Neuronal stem cell (in vitro differentiated cells): ENCODE data around the gene RNF144A.

Source experiments
- DNase-seq: peaks from one replicate; pipeline ENCODE4 v3.0.0-alpha.2; 2013; ENCODE audit warnings: low spot score
- H2AFZ ChIP-seq: one replicate; pipeline ENCODE4 v1.6.1; 2013; ENCODE audit warnings: mild to moderate bottlenecking, low read length, inconsistent platforms
- H2AK5ac ChIP-seq: 2 replicates; pipeline ENCODE4 v1.6.1; 2013; ENCODE audit warnings: low read depth, mild to moderate bottlenecking, inconsistent platforms, low read length, moderate library complexity, mixed read lengths
- H2BK120ac ChIP-seq: 2 replicates; pipeline ENCODE4 v1.6.1; 2013; ENCODE audit warnings: low read depth, mild to moderate bottlenecking, inconsistent platforms, low read length, moderate library complexity, mixed read lengths
- H2BK12ac ChIP-seq: one replicate; pipeline ENCODE4 v1.6.1; 2013; ENCODE audit warnings: low read length, inconsistent platforms
- H2BK15ac ChIP-seq: 2 replicates; pipeline ENCODE4 v1.6.1; 2013; ENCODE audit warnings: mild to moderate bottlenecking, low read length, inconsistent platforms, mixed read lengths
- H2BK5ac ChIP-seq: one replicate; pipeline ENCODE4 v1.6.1; 2013; ENCODE audit warnings: inconsistent platforms, mild to moderate bottlenecking, low read length, moderate library complexity
- H3K14ac ChIP-seq: one replicate; pipeline ENCODE4 v1.6.1; 2013; ENCODE audit warnings: low read length, inconsistent platforms
- H3K18ac ChIP-seq: 2 replicates; pipeline ENCODE4 v1.6.1; 2013; ENCODE audit warnings: low read length, inconsistent platforms
- H3K23ac ChIP-seq: 2 replicates; pipeline ENCODE4 v1.6.1; 2013; ENCODE audit warnings: low read depth, mild to moderate bottlenecking, mixed read lengths, low read length, inconsistent platforms; ENCODE audit not compliant: poor library complexity
- H3K27ac ChIP-seq: replicated peaks from 3 replicates; pipeline ENCODE4 v1.5.1; 2013; ENCODE audit warnings: low read length, inconsistent platforms
- H3K27me3 ChIP-seq, 3 experiments: 2 replicates each; pipeline ENCODE4 v1.6.1; 2013; ENCODE audit warnings: low read length in 3 of 3, mild to moderate bottlenecking in 2 of 3, inconsistent platforms in 1 of 3, low read depth in 1 of 3, mixed read lengths in 1 of 3, moderate library complexity in 1 of 3; ENCODE audit not compliant: control insufficient read depth in 3 of 3, insufficient read depth in 3 of 3
- H3K36me3 ChIP-seq, 2 donors: replicated peaks in 1 of 2; 2 replicates each; pipeline ENCODE4 v1.6.1; 2013; ENCODE audit warnings: low read length in 2 of 2; ENCODE audit not compliant: control insufficient read depth in 2 of 2, insufficient read depth in 2 of 2
- H3K4ac ChIP-seq: 2 replicates; pipeline ENCODE4 v1.6.1; 2013; ENCODE audit warnings: inconsistent platforms, mild to moderate bottlenecking, low read length, moderate library complexity
- H3K4me1 ChIP-seq, 2 donors: 1 replicate in 1 of 2; 2 replicates in 1 of 2; pipeline ENCODE4 v1.6.1; 2013; ENCODE audit warnings: low read length in 2 of 2, low read depth in 1 of 2; ENCODE audit not compliant: control insufficient read depth in 2 of 2, insufficient read depth in 1 of 2
- H3K4me2 ChIP-seq: one replicate; pipeline ENCODE4 v1.6.1; 2013; ENCODE audit warnings: mild to moderate bottlenecking, low read length, inconsistent platforms; ENCODE audit not compliant: insufficient read depth, poor library complexity, severe bottlenecking
- H3K4me3 ChIP-seq, 2 donors: 2 replicates each; pipeline ENCODE4 v1.5.1; 2013; ENCODE audit warnings: low read length in 2 of 2, mild to moderate bottlenecking in 2 of 2, inconsistent platforms in 1 of 2, moderate library complexity in 1 of 2
- H3K79me1 ChIP-seq: one replicate; pipeline ENCODE4 v1.6.1; 2013; ENCODE audit warnings: low read depth, mild to moderate bottlenecking, inconsistent platforms, low read length, moderate library complexity
- H3K9ac ChIP-seq: one replicate; pipeline ENCODE4 v1.6.1; 2013; ENCODE audit warnings: mild to moderate bottlenecking, low read depth, low read length, inconsistent platforms; ENCODE audit not compliant: poor library complexity
- H3K9me3 ChIP-seq, 2 donors: replicated peaks in 1 of 2; 2 replicates each; pipeline versions ENCODE3 to v1.6.1; 2013; ENCODE audit warnings: low read length in 2 of 2, mild to moderate bottlenecking in 2 of 2, inconsistent platforms in 1 of 2, low read depth in 1 of 2, mixed read lengths in 1 of 2, moderate library complexity in 1 of 2; ENCODE audit not compliant: control insufficient read depth in 2 of 2, insufficient read depth in 1 of 2
- H4K8ac ChIP-seq: one replicate; pipeline ENCODE4 v1.6.1; 2013; ENCODE audit warnings: low read depth, mild to moderate bottlenecking, inconsistent platforms, low read length, moderate library complexity
- H4K91ac ChIP-seq: one replicate; pipeline ENCODE4 v1.6.1; 2013; ENCODE audit warnings: low read length, low read depth, mild to moderate bottlenecking, inconsistent platforms; ENCODE audit not compliant: poor library complexity
- WGBS, 2 donors: extraction: QIAGEN DNeasy Blood & Tissue Kit; methylation state at CpG; one replicate each; pipeline ENCODE4 v1.1.7; 2013; ENCODE audit warnings: missing lambda C conversion rate in 2 of 2, mixed read lengths in 1 of 2; ENCODE audit not compliant: insufficient read length in 2 of 2, insufficient replicate concordance in 1 of 2; ENCODE audit errors: extremely low coverage in 2 of 2; 5-methylcytosine and 5-hydroxymethylcytosine counted together

The RNF144A gene

GRCh38 chr2:6885968-6886367 is 31.2 kb upstream of the RNF144A start:
- Histone ChIP-seq H3K36me3 (no peaks in the 10 kb centered on the region), H3K23ac (no peak overlapping the region), H4K91ac (no peak overlapping the region), H3K27me3 (peaks cover 0 to 8% (median 0%) of the 10 kb centered on the region in 3 experiments), H2BK5ac (no peak overlapping the region), H2AFZ (no peak overlapping the region), H3K27ac (no peak overlapping the region), H3K4ac (no peak overlapping the region), H2BK12ac (no peak overlapping the region), H3K4me3 (no peak overlapping the region), H3K9ac (no peak overlapping the region), H4K8ac (no peak overlapping the region), H2BK120ac (no peak overlapping the region), H3K4me1 (peaks cover 0 to 2% of the 10 kb centered on the region in 2 donors), H3K9me3 (peaks cover 0 to 3% of the 10 kb centered on the region in 2 donors), H3K4me2 (no peak overlapping the region), H3K79me1 (no peaks in the 10 kb centered on the region), H3K14ac (no peak overlapping the region), H2AK5ac (no peak overlapping the region), H3K18ac (no peak overlapping the region), H2BK15ac (no peak overlapping the region)
- DNase-seq: no peak
- WGBS, 2 donors: no CpG with 5 or more reads among the region's 3 CpGs

GRCh38 chr2:6887751-6888192 is 29.4 kb upstream of the RNF144A start:
- Histone ChIP-seq H3K27me3 (peaks cover 0 to 8% (median 0%) of the 10 kb centered on the region in 3 experiments), H4K8ac (no peak overlapping the region), H3K36me3 (no peaks in the 10 kb centered on the region), H2BK15ac (no peak overlapping the region), H3K14ac (no peak overlapping the region), H3K4me3 (no peak overlapping the region), H3K4me1 (peaks cover 0 to 2% of the 10 kb centered on the region in 2 donors), H2BK12ac (no peak overlapping the region), H2BK5ac (no peak overlapping the region), H3K4me2 (no peak overlapping the region), H3K27ac (no peak overlapping the region), H4K91ac (no peak overlapping the region), H3K9me3 (no peaks in the 10 kb centered on the region), H3K23ac (no peak overlapping the region), H3K9ac (no peak overlapping the region), H2AFZ (no peak overlapping the region), H3K18ac (no peak overlapping the region), H3K79me1 (no peaks in the 10 kb centered on the region), H2BK120ac (no peak overlapping the region), H3K4ac (no peak overlapping the region), H2AK5ac (no peak overlapping the region)
- DNase-seq: no peak
- no CpG with 5 or more reads among the region's 3 CpGs for WGBS, 2 donors

- H3K9ac ChIP-seq: no peak overlapping the region
- no peak overlapping the region for H2AK5ac ChIP-seq
- H2BK120ac ChIP-seq: no peak overlapping the region
- no peak overlapping the region for H3K27ac ChIP-seq
- no peak overlapping the region for H3K4me3 ChIP-seq
- no peak overlapping the region for H4K91ac ChIP-seq
- peaks cover 0 to 8% (median 0%) of the 10 kb centered on the region in 3 experiments for H3K27me3 ChIP-seq
- peaks cover 0 to 2% of the 10 kb centered on the region in 2 donors for H3K4me1 ChIP-seq
- no peak overlapping the region for H3K23ac ChIP-seq
- H3K18ac ChIP-seq: no peak overlapping the region
- no peak overlapping the region for H2BK15ac ChIP-seq
- no peak overlapping the region for H4K8ac ChIP-seq
- DNase-seq: no peak
- no peaks in the 10 kb centered on the region for H3K36me3 ChIP-seq
- WGBS, 2 donors: no CpG with 5 or more reads among the region's 4 CpGs
- H3K4ac ChIP-seq: no peak overlapping the region
- no peaks in the 10 kb centered on the region for H3K9me3 ChIP-seq
- H2AFZ ChIP-seq: no peak overlapping the region
- H2BK12ac ChIP-seq: no peak overlapping the region
- no peaks in the 10 kb centered on the region for H3K79me1 ChIP-seq
- H3K14ac ChIP-seq: no peak overlapping the region
- H3K4me2 ChIP-seq: no peak overlapping the region
- no peak overlapping the region for H2BK5ac ChIP-seq
Measured at GRCh38 chr2:6888724-6889123, 28.5 kb upstream of the RNF144A start.

- WGBS, 2 donors: no CpG with 5 or more reads among the region's 2 CpGs
- Histone ChIP-seq H2BK120ac (no peak overlapping the region), H3K14ac (no peak overlapping the region), H3K4me3 (no peak overlapping the region), H3K4ac (no peak overlapping the region), H2AK5ac (no peak overlapping the region), H3K23ac (no peak overlapping the region), H3K79me1 (no peaks in the 10 kb centered on the region), H3K36me3 (no peaks in the 10 kb centered on the region), H2BK12ac (no peak overlapping the region), H2BK5ac (no peak overlapping the region), H3K27me3 (peaks cover 0 to 1% (median 0%) of the 10 kb centered on the region in 3 experiments), H2BK15ac (no peak overlapping the region), H4K8ac (no peak overlapping the region), H3K9me3 (peaks cover 0 to 2% of the 10 kb centered on the region in 2 donors), H2AFZ (no peak overlapping the region), H3K4me1 (no peaks in the 10 kb centered on the region), H3K18ac (no peak overlapping the region), H3K4me2 (no peak overlapping the region), H3K9ac (no peak overlapping the region), H4K91ac (no peak overlapping the region), H3K27ac (no peak overlapping the region)
- no peak for DNase-seq
Measured at GRCh38 chr2:6893876-6894482, 23.2 kb upstream of the RNF144A start.
